ENCODE measurements around the gene MTRF1L. TPM values are rescaled to one million over a fixed set of nuclear protein-coding genes. Genes with fewer than 3 reads are reported as not detected.
"Not testable (repeated sequence)": the region's sequence is repeated elsewhere in the genome, so short reads cannot be mapped to it uniquely, and the experiment has no call there.

Gene MTRF1L
- total RNA-seq, 6 donors from 2014 or later, result 14.7 to 21.7 (median 16.9) TPM

GRCh38 chr6:153000243-153000642 lies 2.3 kb downstream of the MTRF1L start:
- Histone ChIP-seq H3K9me3 (no peaks in the 10 kb centered on the region), H3K27ac (no peak overlapping the region), H3K36me3 (peaks cover 0 to 25% (median 3%) of the 10 kb centered on the region in 4 donors), H3K27me3 (no peaks in the 10 kb centered on the region), H3K4me1 (peaks cover 24 to 32% (median 29%) of the 10 kb centered on the region in 4 donors), H3K4me3 (no peak overlapping the region)
- TF ChIP-seq POLR2AphosphoS5 (IDR thresholded peaks at IDR 0.05) (no peak), CTCF (IDR thresholded peaks at IDR 0.05) (no peak), POLR2A (IDR thresholded peaks at IDR 0.05) (no peak), EP300 (IDR thresholded peaks at IDR 0.05) (no peak)
- no peak for DNase-seq
- no peak for ATAC-seq (ENCODE audit: low FRiP score in 2 of 2)

- H3K27me3 ChIP-seq; ATAC-seq (ENCODE audit: low FRiP score in 2 of 2); H3K4me3 ChIP-seq; H3K27ac ChIP-seq; DNase-seq; H3K9me3 ChIP-seq: not testable (repeated sequence)
- H3K4me1 ChIP-seq, result peaks cover 24 to 32% (median 29%) of the 10 kb centered on the region in 4 donors
- 78 to 79% methylated on average over 2 of the region's 2 CpGs for WGBS, 2 donors
- peaks cover 0 to 30% (median 3%) of the 10 kb centered on the region in 4 donors for H3K36me3 ChIP-seq
These were observed 3.0 kb downstream of the MTRF1L start for GRCh38 chr6:152999538-152999937.

- DNase-seq (no peak), ATAC-seq (ENCODE audit: low FRiP score in 2 of 2) (no peak)
- no peaks in the 10 kb centered on the region for H3K27me3 ChIP-seq
- no peak overlapping the region for H3K27ac ChIP-seq
- no peaks in the 10 kb centered on the region for H3K9me3 ChIP-seq
- TF ChIP-seq POLR2A (IDR thresholded peaks at IDR 0.05), result no peak
- no peak for TF ChIP-seq EP300 (IDR thresholded peaks at IDR 0.05)
- TF ChIP-seq POLR2AphosphoS5 (IDR thresholded peaks at IDR 0.05), result no peak
- no peak for TF ChIP-seq CTCF (IDR thresholded peaks at IDR 0.05)
- H3K4me1 ChIP-seq, result peaks cover 0 to 2% (median 0%) of the 10 kb centered on the region in 4 donors
- H3K36me3 ChIP-seq, result peaks cover 0 to 67% (median 15%) of the 10 kb centered on the region in 4 donors
- no peak overlapping the region for H3K4me3 ChIP-seq
These were observed 8.7 kb downstream of the MTRF1L start for GRCh38 chr6:152993847-152994246.

- ATAC-seq (ENCODE audit: low FRiP score in 2 of 2), result no peak
- DNase-seq, result no peak
- peak overlapping the region in 1 of 4 donors; percentile 17 for H3K27ac ChIP-seq
- no peaks in the 10 kb centered on the region for H3K9me3 ChIP-seq
- no peaks in the 10 kb centered on the region for H3K27me3 ChIP-seq
- H3K4me3 ChIP-seq, result no peak overlapping the region
- H3K4me1 ChIP-seq, result no peaks in the 10 kb centered on the region
- H3K36me3 ChIP-seq, result peaks cover 0 to 67% (median 15%) of the 10 kb centered on the region in 4 donors
- TF ChIP-seq POLR2A (IDR thresholded peaks at IDR 0.05), result no peak
- TF ChIP-seq POLR2AphosphoS5 (IDR thresholded peaks at IDR 0.05), result no peak
- no peak for TF ChIP-seq EP300 (IDR thresholded peaks at IDR 0.05)
- no peak for TF ChIP-seq CTCF (IDR thresholded peaks at IDR 0.05)
These were observed 9.1 kb downstream of the MTRF1L start for GRCh38 chr6:152993431-152993830.

GRCh38 chr6:152986978-152987377 lies 15.5 kb downstream of the MTRF1L start:
- no peaks in the 10 kb centered on the region for H3K9me3 ChIP-seq
- H3K36me3 ChIP-seq, result peaks cover 0 to 18% (median 5%) of the 10 kb centered on the region in 4 donors
- no peak overlapping the region for H3K4me3 ChIP-seq
- H3K27ac ChIP-seq, result no peak overlapping the region
- WGBS, 2 donors, result 85 to 87% methylated on average over 2 of the region's 2 CpGs
- peaks cover 14 to 20% (median 18%) of the 10 kb centered on the region in 4 donors for H3K4me1 ChIP-seq
- ATAC-seq (ENCODE audit: low FRiP score in 2 of 2), result no peak
- H3K27me3 ChIP-seq, result no peaks in the 10 kb centered on the region
- TF ChIP-seq CTCF (IDR thresholded peaks at IDR 0.05) (no peak), EP300 (IDR thresholded peaks at IDR 0.05) (no peak), POLR2AphosphoS5 (IDR thresholded peaks at IDR 0.05) (no peak), POLR2A (IDR thresholded peaks at IDR 0.05) (no peak)
- no peak for DNase-seq

GRCh38 chr6:152985300-152985699 lies 17.2 kb downstream of the MTRF1L start:
- not testable (repeated sequence) for H3K27me3 ChIP-seq; H3K9me3 ChIP-seq; H3K4me3 ChIP-seq; ATAC-seq (ENCODE audit: low FRiP score in 2 of 2); H3K27ac ChIP-seq; H3K36me3 ChIP-seq
- DNase-seq, result peak in 1 of 2 donors; percentile 20
- H3K4me1 ChIP-seq, result peaks cover 16 to 24% (median 22%) of the 10 kb centered on the region in 4 donors
- WGBS, 2 donors, result 91 to 93% methylated on average over 11 of the region's 11 CpGs
